Loucy (cell line): ENCODE results near the gene C4B.

Experiments
- H2AFZ ChIP-seq: fragments of 200-600 bp; sonication (generic); 2 replicates; pipeline ENCODE4 v1.6.0; 2016; ENCODE audit warnings: antibody characterized with exemption, mild to moderate bottlenecking, low read length, moderate library complexity
- H3F3A ChIP-seq: fragments of 200-600 bp; 2 replicates; pipeline ENCODE4 v1.6.0; 2016; ENCODE audit warnings: antibody characterized with exemption, low read depth, mild to moderate bottlenecking
- H3K27me3 ChIP-seq: fragments of 200-600 bp; sonication (generic); 2 replicates; pipeline ENCODE4 v1.6.1; 2014; ENCODE audit warnings: low read length, mild to moderate bottlenecking; ENCODE audit not compliant: insufficient read depth, poor library complexity, severe bottlenecking
- H3K36me3 ChIP-seq: fragments of 200-600 bp; sonication (generic); 2 replicates; pipeline ENCODE4 v1.6.1; 2016; ENCODE audit warnings: low read length; ENCODE audit not compliant: insufficient read depth
- H3K4me1 ChIP-seq: fragments of 200-600 bp; sonication (generic); 2 replicates; pipeline ENCODE4 v1.5.1; 2014; ENCODE audit warnings: low read length, mild to moderate bottlenecking; ENCODE audit not compliant: insufficient read depth, poor library complexity, severe bottlenecking
- H3K4me2 ChIP-seq: fragments of 200-600 bp; sonication (generic); 2 replicates; pipeline ENCODE4 v1.6.0; 2014; ENCODE audit warnings: antibody characterized with exemption, low read length, low read depth, mild to moderate bottlenecking; ENCODE audit not compliant: poor library complexity, severe bottlenecking
- H3K4me3 ChIP-seq: fragments of 200-600 bp; sonication (generic); 2 replicates; pipeline ENCODE4 v1.5.1; 2014; ENCODE audit warnings: low read length, mild to moderate bottlenecking, mixed read lengths; ENCODE audit not compliant: poor library complexity, severe bottlenecking
- H3K79me2 ChIP-seq: fragments of 200-600 bp; sonication (generic); 2 replicates; pipeline ENCODE4 v1.6.1; 2014; ENCODE audit warnings: low read length; ENCODE audit not compliant: insufficient read depth
- H3K9ac ChIP-seq: fragments of 200-600 bp; sonication (generic); 2 replicates; pipeline ENCODE4 v1.6.0; 2014; ENCODE audit warnings: mild to moderate bottlenecking, low read depth, low read length, moderate library complexity; ENCODE audit not compliant: poor library complexity, severe bottlenecking
- H3K9me2 ChIP-seq: fragments of 200-600 bp; sonication (generic); replicated peaks from 2 replicates; pipeline ENCODE4 v1.6.1; 2016; ENCODE audit warnings: low read depth, low read length, mixed read lengths
- H3K9me3 ChIP-seq: fragments of 200-600 bp; sonication (generic); 2 replicates; pipeline ENCODE4 v1.6.1; 2014; ENCODE audit warnings: mild to moderate bottlenecking, antibody characterized with exemption, low read length, low read depth; ENCODE audit not compliant: insufficient read depth
- H4K20me1 ChIP-seq: fragments of 200-600 bp; sonication (generic); 2 replicates; pipeline ENCODE4 v1.6.0; 2014; ENCODE audit warnings: antibody characterized with exemption, low read length, mild to moderate bottlenecking; ENCODE audit not compliant: insufficient read depth, poor library complexity, severe bottlenecking
- EZH2phosphoT487 ChIP-seq: fragments of 200-600 bp; IDR thresholded peaks from 2 replicates; pipeline ENCODE4 v1.6.1; 2018; ENCODE audit warnings: antibody characterized with exemption, mild to moderate bottlenecking, moderate library complexity, borderline replicate concordance
- TF ChIP-seq, protein P1 (sequence below): fragments of 200-600 bp; sonication (generic); conservative IDR thresholded peaks from 2 replicates; pipeline ENCODE4 v1.5.1; 2014; ENCODE audit warnings: mild to moderate bottlenecking, antibody characterized with exemption, low read length

The C4B gene

DNA sequence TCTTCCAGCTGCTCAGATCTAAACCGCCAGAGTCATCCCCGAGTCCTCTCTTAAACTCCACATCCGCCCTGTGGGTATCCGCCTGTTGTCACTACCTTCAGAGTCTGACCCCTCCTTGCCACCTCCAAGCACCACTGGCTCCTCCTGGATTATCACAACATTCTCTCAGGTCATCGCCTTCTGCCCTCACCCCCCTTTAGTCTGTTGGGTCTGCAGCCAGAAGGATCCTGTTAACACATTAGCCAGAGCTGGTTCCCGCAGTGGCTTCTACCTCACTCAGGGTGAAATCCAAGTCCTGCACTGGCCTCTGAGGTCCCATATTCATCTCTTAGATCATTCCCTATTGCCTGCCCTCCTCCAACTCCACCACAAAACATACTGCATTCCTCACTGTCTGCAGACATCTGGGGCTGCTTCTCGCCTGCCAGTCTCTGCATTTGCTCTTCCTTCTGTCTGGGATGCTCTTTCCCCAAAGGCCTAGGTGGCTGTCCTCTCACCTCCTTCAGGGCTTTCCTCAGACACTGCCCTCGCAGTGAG, 60.5 kb downstream of the C4B start:
- Histone ChIP-seq H3K9ac (no peak overlapping the region), H2AFZ (no peak overlapping the region), H3F3A (no peaks in the 10 kb centered on the region), H3K4me1 (no peaks in the 10 kb centered on the region), H3K36me3 (no peaks in the 10 kb centered on the region), H3K4me2 (no peak overlapping the region), H3K9me3 (no peaks in the 10 kb centered on the region), H4K20me1 (no peaks in the 10 kb centered on the region), H3K79me2 (no peaks in the 10 kb centered on the region), H3K27me3 (no peaks in the 10 kb centered on the region), H3K9me2 (no peaks in the 10 kb centered on the region), H3K4me3 (no peak overlapping the region)
- TF ChIP-seq, protein P1, sequence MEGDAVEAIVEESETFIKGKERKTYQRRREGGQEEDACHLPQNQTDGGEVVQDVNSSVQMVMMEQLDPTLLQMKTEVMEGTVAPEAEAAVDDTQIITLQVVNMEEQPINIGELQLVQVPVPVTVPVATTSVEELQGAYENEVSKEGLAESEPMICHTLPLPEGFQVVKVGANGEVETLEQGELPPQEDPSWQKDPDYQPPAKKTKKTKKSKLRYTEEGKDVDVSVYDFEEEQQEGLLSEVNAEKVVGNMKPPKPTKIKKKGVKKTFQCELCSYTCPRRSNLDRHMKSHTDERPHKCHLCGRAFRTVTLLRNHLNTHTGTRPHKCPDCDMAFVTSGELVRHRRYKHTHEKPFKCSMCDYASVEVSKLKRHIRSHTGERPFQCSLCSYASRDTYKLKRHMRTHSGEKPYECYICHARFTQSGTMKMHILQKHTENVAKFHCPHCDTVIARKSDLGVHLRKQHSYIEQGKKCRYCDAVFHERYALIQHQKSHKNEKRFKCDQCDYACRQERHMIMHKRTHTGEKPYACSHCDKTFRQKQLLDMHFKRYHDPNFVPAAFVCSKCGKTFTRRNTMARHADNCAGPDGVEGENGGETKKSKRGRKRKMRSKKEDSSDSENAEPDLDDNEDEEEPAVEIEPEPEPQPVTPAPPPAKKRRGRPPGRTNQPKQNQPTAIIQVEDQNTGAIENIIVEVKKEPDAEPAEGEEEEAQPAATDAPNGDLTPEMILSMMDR, result no peak
- no peak for TF ChIP-seq EZH2phosphoT487

DNA sequence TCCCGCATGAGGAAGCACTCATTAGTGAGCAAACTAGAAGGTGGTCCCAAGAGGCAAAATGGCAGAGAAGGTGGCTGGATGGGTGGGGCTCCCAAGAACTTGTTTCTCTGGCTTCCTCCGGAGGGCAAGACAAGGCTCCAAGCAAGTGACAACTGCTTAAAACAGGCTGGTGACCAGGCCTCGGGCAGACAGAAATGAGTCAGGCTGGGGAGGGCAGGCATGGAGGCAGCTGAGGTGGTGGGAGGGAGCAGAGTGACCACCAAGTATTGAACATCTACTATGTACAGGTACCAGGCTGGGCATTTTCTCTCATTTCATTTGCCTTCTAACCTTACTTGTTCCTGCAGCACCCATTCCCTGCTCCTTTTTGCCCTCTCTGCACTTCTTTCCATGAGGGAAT, 61.2 kb downstream of the C4B start:
- H3K4me2 ChIP-seq, result no peak overlapping the region
- H3K79me2 ChIP-seq, result no peaks in the 10 kb centered on the region
- no peaks in the 10 kb centered on the region for H3F3A ChIP-seq
- no peak for TF ChIP-seq EZH2phosphoT487
- TF ChIP-seq, protein P1, result no peak
- H2AFZ ChIP-seq, result no peak overlapping the region
- no peaks in the 10 kb centered on the region for H3K27me3 ChIP-seq
- no peaks in the 10 kb centered on the region for H4K20me1 ChIP-seq
- H3K9me3 ChIP-seq, result no peaks in the 10 kb centered on the region
- no peaks in the 10 kb centered on the region for H3K9me2 ChIP-seq
- H3K4me1 ChIP-seq, result no peaks in the 10 kb centered on the region
- H3K4me3 ChIP-seq, result no peak overlapping the region
- no peak overlapping the region for H3K9ac ChIP-seq
- H3K36me3 ChIP-seq, result no peaks in the 10 kb centered on the region

DNA sequence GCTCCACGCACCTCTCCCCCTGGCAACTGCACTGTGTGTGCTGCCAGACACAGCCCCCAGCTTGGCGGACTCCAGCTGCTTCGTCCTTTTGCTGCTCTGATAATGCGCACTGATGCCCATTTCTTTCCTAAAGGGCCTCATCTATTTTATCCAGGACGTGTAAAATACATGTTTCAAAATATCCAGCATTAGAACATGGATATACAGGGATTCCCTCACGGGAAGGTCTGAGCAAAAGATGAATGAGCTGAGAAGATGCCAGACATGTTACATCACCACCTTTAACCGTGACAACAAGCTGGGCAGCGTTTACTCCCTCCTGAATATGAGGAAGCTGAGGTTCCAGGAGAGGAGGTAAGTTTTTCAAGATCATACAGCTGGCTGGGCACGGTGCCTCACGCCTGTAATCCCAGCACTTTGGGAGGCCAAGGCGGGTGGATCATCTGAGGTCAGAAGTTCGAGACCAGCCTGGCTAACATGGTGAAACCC, 61.8 kb downstream of the C4B start:
- TF ChIP-seq EZH2phosphoT487, result no peak
- TF ChIP-seq, protein P1, result no peak
- no peaks in the 10 kb centered on the region for H3K27me3 ChIP-seq
- no peaks in the 10 kb centered on the region for H3F3A ChIP-seq
- H3K4me2 ChIP-seq, result no peak overlapping the region
- no peak overlapping the region for H3K9ac ChIP-seq
- H3K36me3 ChIP-seq, result no peaks in the 10 kb centered on the region
- H3K79me2 ChIP-seq, result no peaks in the 10 kb centered on the region
- no peaks in the 10 kb centered on the region for H4K20me1 ChIP-seq
- H3K4me3 ChIP-seq, result no peak overlapping the region
- H2AFZ ChIP-seq, result no peak overlapping the region
- no peaks in the 10 kb centered on the region for H3K9me2 ChIP-seq
- no peaks in the 10 kb centered on the region for H3K9me3 ChIP-seq
- H3K4me1 ChIP-seq, result no peaks in the 10 kb centered on the region
